Stimulated activated CD4-positive, alpha-beta T cell treated with anti-CD3 and anti-CD28 coated beads, TNF-alpha, amount 100 ng/mL, for 24 hours (primary cell): ENCODE data around the gene ATP7A.
"Not testable (repeated sequence)": the region's sequence is repeated elsewhere in the genome, so short reads cannot be mapped to it uniquely, and the experiment has no call there.

Experiments used
- DNase-seq, 3 experiments: peaks; one replicate each; pipeline ENCODE4 v3.0.0-alpha.2; 2020; ENCODE audit warnings: low read depth in 3 of 3

Gene ATP7A

DNA sequence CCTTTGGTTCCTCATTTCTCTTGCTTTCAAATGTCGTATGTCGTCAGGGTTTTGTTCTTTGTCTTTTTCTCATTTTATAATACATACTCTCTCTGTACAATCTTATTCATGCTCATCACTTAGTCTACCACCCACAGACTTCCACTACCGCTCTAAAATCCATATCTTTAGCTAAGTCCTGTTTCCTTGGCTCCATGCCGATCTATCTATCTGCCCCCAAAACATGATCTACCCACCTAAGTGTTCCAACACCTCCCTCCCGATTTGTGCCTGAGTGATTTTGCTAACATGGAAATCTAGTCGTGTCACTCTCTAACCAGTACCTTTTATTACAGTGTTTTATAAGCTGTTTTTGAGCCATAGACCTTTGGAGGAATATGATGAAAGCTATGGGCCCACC, 124.6 kb downstream of the ATP7A start:
- DNase-seq: no peak

DNA sequence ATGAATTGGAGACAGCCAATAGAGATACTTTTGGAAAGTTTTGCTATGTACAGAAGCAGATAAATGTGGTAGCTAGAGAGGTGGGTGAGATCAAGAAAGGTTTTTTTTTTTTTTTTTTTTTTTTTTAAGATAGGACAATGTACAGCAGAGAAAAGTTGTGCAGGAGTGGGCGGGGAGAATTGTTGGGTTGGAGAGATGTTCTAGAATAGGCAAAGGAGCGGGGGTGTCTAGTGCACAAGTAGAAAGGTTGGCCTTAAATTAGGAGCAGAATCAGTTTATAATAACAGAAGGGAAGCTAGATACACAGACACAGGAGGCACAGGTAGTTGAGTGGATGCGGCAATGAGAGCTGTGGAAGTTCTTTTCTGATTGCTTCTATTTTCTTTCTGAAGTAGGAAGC, 127.4 kb downstream of the ATP7A start:
- no peak for DNase-seq

DNA sequence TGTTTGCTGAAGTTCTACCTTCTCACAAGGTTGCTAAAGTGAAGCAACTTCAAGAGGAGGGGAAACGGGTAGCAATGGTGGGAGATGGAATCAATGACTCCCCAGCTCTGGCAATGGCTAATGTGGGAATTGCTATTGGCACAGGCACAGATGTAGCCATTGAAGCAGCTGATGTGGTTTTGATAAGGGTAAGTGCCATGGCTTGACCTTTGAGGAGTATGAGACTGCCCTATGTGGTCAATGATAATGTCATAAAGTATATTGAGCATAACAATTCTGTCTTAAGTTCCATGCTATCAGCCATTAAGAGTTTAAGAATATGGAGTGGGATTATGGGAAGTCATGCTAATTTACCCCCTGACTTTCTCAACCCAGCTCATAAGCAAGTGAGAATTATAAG, 132.1 kb downstream of the ATP7A start:
- DNase-seq: no peak

DNA sequence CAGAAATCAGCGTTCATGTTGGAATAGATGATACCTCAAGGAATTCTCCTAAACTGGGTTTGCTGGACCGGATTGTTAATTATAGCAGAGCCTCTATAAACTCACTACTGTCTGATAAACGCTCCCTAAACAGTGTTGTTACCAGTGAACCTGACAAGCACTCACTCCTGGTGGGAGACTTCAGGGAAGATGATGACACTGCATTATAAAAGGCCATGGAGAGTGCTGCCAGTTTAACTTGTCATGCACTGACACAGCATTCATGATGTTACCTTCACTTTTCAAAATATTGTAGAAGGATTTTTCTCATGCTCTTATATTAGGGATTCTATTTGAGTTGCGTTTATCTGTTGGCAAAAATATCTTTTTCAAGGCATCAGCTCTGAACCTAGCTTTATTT, 135.9 kb downstream of the ATP7A start:
- DNase-seq: no peak

DNA sequence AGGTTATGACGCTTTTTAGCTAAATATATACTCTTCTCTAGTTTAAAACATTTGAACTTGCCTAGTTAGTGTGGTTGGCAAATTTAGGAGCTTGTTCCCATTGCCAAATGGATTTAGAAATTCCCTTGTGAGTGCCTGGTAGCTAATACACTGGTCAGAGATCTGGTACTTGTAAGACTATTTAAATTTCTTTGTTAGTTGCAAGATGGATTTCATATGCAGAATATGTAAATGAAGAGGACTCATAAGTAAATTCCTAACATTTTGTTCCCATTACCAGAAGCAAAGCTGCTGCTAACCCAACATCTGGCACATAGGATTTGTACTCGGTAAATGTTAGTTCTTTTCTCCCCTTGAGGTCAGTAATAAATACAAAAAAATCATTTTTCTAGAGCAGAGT, 137.6 kb downstream of the ATP7A start:
- no peak for DNase-seq

DNA sequence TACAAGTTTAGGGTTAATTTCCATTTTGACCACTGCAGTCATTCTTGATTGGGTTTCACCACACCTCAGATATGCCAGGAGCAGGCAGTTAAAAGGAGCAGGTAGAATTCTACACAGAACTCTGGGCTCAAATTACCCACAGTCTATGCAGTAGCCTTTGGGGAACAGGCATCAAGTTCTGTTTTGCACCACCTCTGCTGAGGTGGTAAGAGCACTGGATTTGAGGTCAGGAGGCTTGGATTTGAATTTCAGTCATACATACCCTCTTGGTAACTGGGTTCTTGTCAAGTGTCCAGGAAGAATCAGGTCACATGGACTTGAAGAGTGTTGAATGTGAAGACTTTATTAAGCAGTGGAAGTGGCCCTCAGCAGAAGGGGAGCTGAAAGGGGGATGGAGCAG, 153.2 kb downstream of the ATP7A start:
- DNase-seq: no peak

DNA sequence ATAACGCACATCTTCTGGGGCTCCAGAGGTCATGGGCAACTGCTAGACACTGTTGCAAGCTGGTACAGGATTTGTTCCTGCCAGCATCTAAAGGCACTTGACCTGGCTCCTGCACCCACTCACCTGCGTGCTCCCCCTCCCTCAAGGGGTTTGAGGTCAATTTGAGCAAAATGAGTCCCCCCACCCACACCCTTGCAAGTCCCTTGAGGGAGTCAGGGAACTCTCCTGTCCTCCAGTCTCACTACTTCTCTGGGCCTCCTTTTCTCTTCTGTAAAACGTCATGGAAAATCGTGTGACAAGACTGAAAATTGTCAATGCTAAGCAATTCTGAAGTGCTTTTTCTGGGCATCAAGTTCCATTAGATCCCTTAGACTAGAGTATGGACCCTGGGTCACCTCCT, 153.7 kb downstream of the ATP7A start:
- DNase-seq: no peak

DNA sequence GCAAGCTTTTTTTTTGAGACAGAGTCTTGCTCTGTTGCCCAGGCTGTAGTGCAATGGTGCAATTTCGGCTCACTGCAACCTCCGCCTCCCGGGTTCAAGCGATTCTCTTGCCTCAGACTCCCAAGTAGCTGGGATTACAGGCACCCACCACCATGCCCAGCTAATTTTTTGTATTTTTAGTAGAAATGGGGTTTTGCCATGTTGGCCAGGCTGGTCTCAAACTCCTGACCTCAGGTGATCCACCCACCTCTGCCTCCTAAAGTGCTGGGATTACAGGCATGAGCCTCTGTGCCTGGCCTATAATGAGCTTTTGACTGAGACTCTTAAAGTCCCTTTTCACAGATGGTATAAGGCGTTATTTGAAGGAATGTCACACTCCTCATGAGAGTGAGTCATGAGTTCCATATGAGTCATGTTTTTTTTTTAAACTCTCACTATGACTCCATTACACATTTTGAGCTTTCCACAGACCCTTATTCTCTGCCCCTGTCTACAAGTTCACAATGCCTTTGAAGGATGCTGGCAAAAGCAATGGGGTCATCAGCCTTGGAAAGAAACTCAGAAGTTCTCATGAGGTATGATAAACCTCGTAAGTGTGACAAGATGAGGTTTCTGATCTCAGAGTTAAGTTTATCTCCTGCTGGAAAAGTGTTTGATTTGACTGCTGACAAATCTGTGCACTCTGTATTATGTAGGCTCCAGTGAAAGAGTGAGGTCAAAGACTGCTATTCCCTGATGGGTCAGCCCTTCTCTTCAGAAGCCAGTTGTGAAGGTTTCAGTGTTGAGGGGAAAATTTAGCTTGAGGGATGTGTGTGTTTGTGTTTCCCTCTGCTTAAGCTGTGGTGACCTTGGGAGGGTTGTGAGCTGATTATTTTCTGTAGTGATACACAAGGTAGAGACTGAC, 154.5 kb downstream of the ATP7A start:
- not testable (repeated sequence) for DNase-seq

DNA sequence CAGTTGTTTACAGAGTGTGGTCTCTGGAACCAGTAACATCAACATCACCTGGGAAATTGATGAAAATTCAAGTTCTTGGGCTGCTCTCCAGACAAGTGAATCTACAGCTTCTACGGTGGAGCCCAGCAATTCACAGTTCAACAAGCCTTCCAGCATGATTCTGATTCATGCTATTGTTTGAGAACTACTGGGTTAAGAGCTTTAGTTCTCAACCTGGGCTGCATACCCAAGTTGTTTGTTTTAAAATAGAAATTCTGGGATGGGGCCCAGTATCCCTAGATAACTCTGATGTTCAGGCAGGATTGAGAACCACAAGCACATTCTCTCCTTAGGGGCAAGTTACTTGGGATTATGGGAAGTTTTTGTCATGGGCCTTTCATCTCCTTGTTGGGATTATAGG, 155.6 kb downstream of the ATP7A start:
- DNase-seq: no peak

DNA sequence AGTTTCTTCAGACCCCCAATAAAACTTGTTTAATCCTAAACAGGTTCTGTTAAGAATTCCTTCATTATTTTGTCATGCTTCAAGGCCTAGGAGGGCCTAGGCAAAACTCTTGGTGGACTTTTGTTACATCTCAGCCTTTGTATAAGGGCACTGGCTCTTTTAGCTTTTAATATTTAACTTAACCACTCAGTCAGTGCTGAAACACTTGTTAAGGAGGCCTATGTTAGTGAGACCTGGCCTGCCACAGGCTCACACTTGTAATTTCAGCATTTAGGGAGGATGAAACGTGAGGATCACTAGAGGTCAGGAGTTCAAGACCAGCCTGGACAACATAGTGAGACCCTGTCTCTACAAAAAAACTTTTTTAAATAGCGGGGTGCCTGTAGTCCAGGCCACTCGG, 160.8 kb downstream of the ATP7A start:
- DNase-seq: no peak

DNA sequence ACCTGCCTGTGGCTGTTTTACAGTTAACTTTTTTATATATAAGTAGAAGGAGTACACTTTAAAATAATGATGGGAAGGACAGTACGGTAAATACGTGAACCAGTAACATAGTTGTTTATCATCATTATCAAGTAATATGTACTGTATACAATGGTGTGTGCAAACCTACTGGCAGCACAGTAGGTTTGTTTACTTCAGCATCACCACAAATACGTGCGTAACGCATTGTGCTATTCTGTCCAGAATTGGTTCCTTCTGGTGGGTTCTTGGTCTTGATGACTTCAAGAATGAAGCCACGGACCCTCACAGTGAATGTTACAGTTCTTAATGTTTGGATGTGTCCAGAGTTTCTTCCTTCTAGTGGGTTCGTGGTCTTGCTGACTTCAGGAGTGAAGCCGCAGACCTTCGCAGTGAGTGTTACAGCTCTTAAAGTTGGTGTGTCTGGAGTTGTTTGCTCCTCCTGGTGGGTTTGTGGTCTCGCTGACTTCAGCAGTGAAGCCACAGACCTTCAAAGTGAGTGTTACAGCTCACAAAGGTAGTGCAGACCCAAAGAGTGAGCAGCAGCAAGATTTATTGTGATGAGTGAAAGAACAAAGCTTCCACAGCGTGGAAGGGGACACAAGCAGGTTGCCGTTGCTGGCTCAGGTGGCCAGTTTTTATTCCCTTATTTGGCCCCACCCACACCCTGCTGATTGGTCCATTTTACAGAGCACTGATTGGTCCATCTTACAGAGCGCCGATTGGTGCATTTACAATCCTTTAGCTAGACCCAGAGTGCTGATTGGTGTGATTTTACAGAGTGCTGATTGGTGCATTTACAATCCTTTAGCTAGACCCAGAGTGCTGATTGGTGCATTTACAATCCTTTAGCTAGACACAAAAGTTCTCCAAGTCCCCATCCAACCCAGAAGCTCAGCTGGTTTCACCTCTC, 162.9 kb downstream of the ATP7A start:
- DNase-seq: not testable (repeated sequence)

DNA sequence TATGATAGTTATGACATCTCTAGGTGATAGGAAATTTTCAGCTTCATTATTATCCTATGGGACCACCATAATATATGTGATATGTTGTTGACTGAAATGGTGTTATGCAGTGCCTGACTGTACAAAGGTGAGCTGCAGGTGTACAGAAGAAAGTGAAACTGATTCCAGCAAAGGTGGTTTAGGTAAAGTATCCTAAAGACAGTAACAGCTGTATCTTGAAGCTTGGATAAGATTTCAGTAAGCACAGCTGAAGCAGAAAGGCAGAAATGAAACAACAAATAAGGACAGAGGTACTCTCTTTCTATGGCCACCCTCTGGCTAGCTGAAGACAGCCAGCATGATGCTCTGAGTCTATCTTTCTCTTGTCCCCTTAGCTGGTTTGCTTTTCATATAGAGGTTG, 163.6 kb downstream of the ATP7A start:
- DNase-seq: no peak

DNA sequence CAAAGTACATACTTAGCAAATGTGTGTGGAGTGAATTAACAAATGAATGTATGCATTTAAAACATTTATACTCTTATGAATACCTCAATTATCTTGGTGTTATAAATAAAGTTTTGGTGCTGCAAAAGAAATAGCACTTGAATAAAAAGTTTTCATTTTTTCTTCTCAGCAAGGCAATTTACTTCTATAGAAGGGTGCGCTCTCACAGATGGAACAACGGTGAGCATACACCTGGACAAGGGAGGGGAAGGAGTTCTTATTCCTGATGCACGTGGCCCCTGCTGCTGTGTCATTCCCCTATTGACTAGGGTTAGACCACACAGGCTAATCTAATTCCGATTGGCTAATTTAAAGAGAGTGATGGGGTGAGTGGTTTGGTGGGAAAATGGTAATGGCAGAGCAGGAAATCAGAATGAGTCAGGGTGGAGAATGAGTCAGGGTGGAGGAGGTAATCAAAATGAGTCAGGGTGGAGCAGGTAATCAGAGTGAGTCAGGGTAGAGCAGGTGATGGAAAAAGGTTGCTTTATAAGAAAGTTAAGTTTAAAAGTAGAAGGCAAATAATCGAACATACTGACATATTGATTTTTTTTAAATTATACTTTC, 165.4 kb downstream of the ATP7A start:
- DNase-seq: peak in 1 of 3 experiments; percentile 2

DNA sequence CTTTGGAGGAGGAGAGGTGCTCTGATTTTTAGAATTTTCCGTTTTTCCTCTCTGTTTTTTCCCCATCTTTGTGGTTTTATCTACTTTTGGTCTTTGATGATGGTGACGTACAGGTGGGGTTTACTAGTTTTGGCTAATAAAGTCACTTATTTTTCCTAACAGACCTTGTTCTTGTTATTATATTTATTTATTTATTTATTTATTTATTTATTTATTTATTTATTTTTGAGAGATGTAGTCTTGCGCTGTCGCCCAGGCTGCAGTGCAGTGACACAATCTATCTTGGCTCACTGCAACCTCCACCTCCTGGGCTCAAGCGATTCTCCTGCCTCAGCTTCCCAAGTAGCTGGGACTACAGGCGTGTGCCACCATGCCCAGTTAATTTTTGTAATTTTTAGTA, 170.9 kb downstream of the ATP7A start:
- DNase-seq: not testable (repeated sequence)

DNA sequence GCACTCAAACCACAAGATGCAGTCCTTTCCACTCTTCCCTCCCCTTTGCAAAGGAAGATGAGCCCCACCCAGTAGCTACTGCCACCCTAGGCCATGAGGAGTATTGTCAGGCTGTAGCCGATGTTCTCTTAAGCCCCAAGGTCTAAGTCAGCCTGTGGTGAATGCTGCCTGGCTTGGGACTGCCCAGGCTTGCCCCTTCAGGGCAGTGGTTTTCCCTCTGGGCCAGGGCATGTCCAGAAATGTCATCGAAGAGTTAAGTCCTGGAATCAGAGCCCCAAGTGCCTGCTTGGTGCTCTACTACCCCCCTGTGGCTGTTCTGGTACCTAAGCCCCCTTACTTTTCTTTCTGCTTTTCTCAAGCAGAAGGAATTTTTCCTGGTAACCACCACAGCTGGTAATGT, 181.8 kb downstream of the ATP7A start:
- no peak for DNase-seq

DNA sequence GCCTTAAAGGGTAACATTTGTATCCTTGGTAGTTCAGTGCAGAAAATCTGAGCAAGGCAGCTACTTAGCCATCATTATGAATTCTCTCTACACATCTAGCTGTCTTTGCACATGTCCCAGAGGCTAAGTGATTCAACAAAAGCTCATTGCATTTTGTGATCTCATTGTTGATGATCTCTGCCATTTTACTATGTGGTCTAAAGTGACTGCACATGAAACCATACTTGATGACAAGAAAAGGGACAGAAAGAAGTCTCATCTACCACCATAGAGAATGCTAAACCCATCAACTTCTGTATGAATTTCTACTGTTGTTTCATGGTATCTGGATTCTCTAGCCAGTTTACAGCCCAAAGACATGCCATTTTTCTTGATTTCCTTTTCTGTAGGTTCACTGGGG, 187.6 kb downstream of the ATP7A start:
- no peak for DNase-seq
